Measurements from ENCODE around the gene C3.

Gene C3

GRCh38 chr19:6761053-6761676 lies 40.7 kb upstream of the C3 start:
- DNase-seq (ENCODE audit: low read depth, low spot score) = no peak
- Histone ChIP-seq H3K9me3 (ENCODE audit: low read depth, low read length) (no peaks in the 10 kb centered on the region), H3K4me3 (no peak overlapping the region), H3K36me3 (ENCODE audit: insufficient read depth, low read length) (no peaks in the 10 kb centered on the region), H3K9ac (ENCODE audit: insufficient read length) (no peak overlapping the region), H3K27ac (no peak overlapping the region)
- TF ChIP-seq POLR2AphosphoS5 (IDR thresholded peaks at IDR 0.05; ENCODE audit: borderline replicate concordance, low read depth, low read length) (no peak), EZH2 (IDR thresholded peaks at IDR 0.05) (no peak), FOXP2 (optimal IDR thresholded peaks at IDR 0.05; ENCODE audit: control extremely low read depth, extremely low read length, insufficient read depth) (no peak)

- TF ChIP-seq FOXP2 (optimal IDR thresholded peaks at IDR 0.05; ENCODE audit: control extremely low read depth, extremely low read length, insufficient read depth) (no peak), EZH2 (IDR thresholded peaks at IDR 0.05) (no peak), POLR2AphosphoS5 (IDR thresholded peaks at IDR 0.05; ENCODE audit: borderline replicate concordance, low read depth, low read length) (no peak)
Measured at GRCh38 chr19:6760606-6761005, 40.2 kb upstream of the C3 start.

GRCh38 chr19:6754653-6755463 lies 34.4 kb upstream of the C3 start:
- Histone ChIP-seq H3K36me3 (ENCODE audit: insufficient read depth, low read length) (no peaks in the 10 kb centered on the region; the same call in 1 of the 2 replicates), H3K4me3 (no peak overlapping the region), H3K9ac (ENCODE audit: insufficient read length) (no peak overlapping the region), H3K27ac (no peak overlapping the region), H3K9me3 (ENCODE audit: low read depth, low read length) (no peaks in the 10 kb centered on the region)
- TF ChIP-seq POLR2AphosphoS5 (IDR thresholded peaks at IDR 0.05; ENCODE audit: borderline replicate concordance, low read depth, low read length) (no peak), EZH2 (IDR thresholded peaks at IDR 0.05) (no peak), FOXP2 (optimal IDR thresholded peaks at IDR 0.05; ENCODE audit: control extremely low read depth, extremely low read length, insufficient read depth) (no peak)
- DNase-seq (ENCODE audit: low read depth, low spot score) = no peak

More at GRCh38 chr19:6760606-6761005, 40.2 kb upstream of the C3 start:
- Histone ChIP-seq H3K9me3 (ENCODE audit: low read depth, low read length) (no peaks in the 10 kb centered on the region), H3K36me3 (ENCODE audit: insufficient read depth, low read length) (no peaks in the 10 kb centered on the region), H3K27ac (no peak overlapping the region), H3K9ac (ENCODE audit: insufficient read length) (no peak overlapping the region), H3K4me3 (no peak overlapping the region)
- DNase-seq (ENCODE audit: low read depth, low spot score) = no peak

- DNase-seq (ENCODE audit: low read depth, low spot score) = no peak
- Histone ChIP-seq H3K36me3 (ENCODE audit: insufficient read depth, low read length) (peaks cover 5% of the 10 kb centered on the region; the same call in 1 of the 2 replicates), H3K27ac (no peak overlapping the region), H3K4me3 (peak overlapping the region; percentile 98), H3K9ac (ENCODE audit: insufficient read length) (no peak overlapping the region), H3K9me3 (ENCODE audit: low read depth, low read length) (no peaks in the 10 kb centered on the region)
- TF ChIP-seq EZH2 (IDR thresholded peaks at IDR 0.05) (no peak), FOXP2 (optimal IDR thresholded peaks at IDR 0.05; ENCODE audit: control extremely low read depth, extremely low read length, insufficient read depth) (no peak), POLR2AphosphoS5 (IDR thresholded peaks at IDR 0.05; ENCODE audit: borderline replicate concordance, low read depth, low read length) (no peak)
Measured at GRCh38 chr19:6754136-6754535, 33.7 kb upstream of the C3 start.

- no peaks in the 10 kb centered on the region for H3K9me3 ChIP-seq (ENCODE audit: low read depth, low read length)
- H3K27ac ChIP-seq = no peak overlapping the region
- H3K4me3 ChIP-seq = peak overlapping the region; percentile 98
- H3K36me3 ChIP-seq (ENCODE audit: insufficient read depth, low read length) = peaks cover 9% of the 10 kb centered on the region; the same call in 1 of the 2 replicates
- peak; percentile 16; the same call in 1 of the 2 replicates for TF ChIP-seq POLR2AphosphoS5 (IDR thresholded peaks at IDR 0.05; ENCODE audit: borderline replicate concordance, low read depth, low read length)
- no peak for TF ChIP-seq FOXP2 (optimal IDR thresholded peaks at IDR 0.05; ENCODE audit: control extremely low read depth, extremely low read length, insufficient read depth)
- H3K9ac ChIP-seq (ENCODE audit: insufficient read length) = peak overlapping the region; percentile 51
- DNase-seq (ENCODE audit: low read depth, low spot score) = peak; percentile 74
Measured at GRCh38 chr19:6753178-6754031, 33.0 kb upstream of the C3 start.

- H3K4me3 ChIP-seq = peak overlapping the region; percentile 98
- no peaks in the 10 kb centered on the region for H3K9me3 ChIP-seq (ENCODE audit: low read depth, low read length)
- H3K9ac ChIP-seq (ENCODE audit: insufficient read length) = peak overlapping the region; percentile 51
- DNase-seq (ENCODE audit: low read depth, low spot score) = no peak
- TF ChIP-seq EZH2 (IDR thresholded peaks at IDR 0.05) = no peak
- TF ChIP-seq FOXP2 (optimal IDR thresholded peaks at IDR 0.05; ENCODE audit: control extremely low read depth, extremely low read length, insufficient read depth) = no peak
- no peak for TF ChIP-seq POLR2AphosphoS5 (IDR thresholded peaks at IDR 0.05; ENCODE audit: borderline replicate concordance, low read depth, low read length)
- no peak overlapping the region for H3K27ac ChIP-seq
- peaks cover 17% of the 10 kb centered on the region for H3K36me3 ChIP-seq (ENCODE audit: insufficient read depth, low read length)
Measured at GRCh38 chr19:6752256-6753177, 32.1 kb upstream of the C3 start.

GRCh38 chr19:6751189-6751588 lies 30.7 kb upstream of the C3 start:
- no peak for DNase-seq (ENCODE audit: low read depth, low spot score)
- H3K4me3 ChIP-seq = no peak overlapping the region
- peaks cover 28% of the 10 kb centered on the region for H3K36me3 ChIP-seq (ENCODE audit: insufficient read depth, low read length)
- no peak overlapping the region for H3K9ac ChIP-seq (ENCODE audit: insufficient read length)
- no peak overlapping the region for H3K27ac ChIP-seq
- TF ChIP-seq POLR2AphosphoS5 (IDR thresholded peaks at IDR 0.05; ENCODE audit: borderline replicate concordance, low read depth, low read length) (no peak), EZH2 (IDR thresholded peaks at IDR 0.05) (no peak), FOXP2 (optimal IDR thresholded peaks at IDR 0.05; ENCODE audit: control extremely low read depth, extremely low read length, insufficient read depth) (no peak)
- H3K9me3 ChIP-seq (ENCODE audit: low read depth, low read length) = no peaks in the 10 kb centered on the region

Measured in SK-N-MC (cell line).